H1 (cell line): ENCODE data around the gene ATP6V1B1. TPM values are rescaled to one million over a fixed set of nuclear protein-coding genes. Genes with fewer than 3 reads are reported as not detected.

Source experiments
- CBX8 ChIP-seq: fragments of 300-800, 300-1000 bp; sonication (generic); IDR thresholded peaks from 2 replicates; pipeline ENCODE4 v1.7.1; 2016; ENCODE audit warnings: low read depth, low read length, borderline replicate concordance
- CHD2 ChIP-seq: IDR thresholded peaks from 2 replicates; pipeline ENCODE4 v1.6.1; 2012; ENCODE audit warnings: low read length, improper control_type of control experiment
- CTBP2 ChIP-seq: IDR thresholded peaks from 2 replicates; pipeline ENCODE4 v1.7.0; 2011; ENCODE audit warnings: borderline replicate concordance, mild to moderate bottlenecking, moderate library complexity, mixed read lengths, low read length; ENCODE audit not compliant: insufficient read depth, insufficient read length
- HDAC2 ChIP-seq, 2 experiments: fragments of 300-600 bp in 1 of 2; sonication (generic) in 1 of 2; IDR thresholded peaks; 2 replicates each; pipeline ENCODE4 v1.6.1; 2011 to 2012; ENCODE audit warnings: low read depth in 2 of 2, low read length in 2 of 2, mild to moderate bottlenecking in 2 of 2, moderate library complexity in 2 of 2, borderline replicate concordance in 1 of 2, inconsistent platforms in 1 of 2
- KDM1A ChIP-seq: fragments of 200-600, 300-600 bp; sonication (generic); IDR thresholded peaks from 2 replicates; pipeline ENCODE4 v1.7.1; 2016; ENCODE audit warnings: mild to moderate bottlenecking, low read length, borderline replicate concordance
- NRF1 ChIP-seq: IDR thresholded peaks from 2 replicates; pipeline ENCODE4 v1.6.1; 2011; ENCODE audit warnings: mild to moderate bottlenecking, low read depth, low read length, improper control_type of control experiment
- POLR2AphosphoS5 ChIP-seq: IDR thresholded peaks from 2 replicates; pipeline ENCODE4 v1.6.1; 2011; ENCODE audit warnings: low read depth, low read length
- SP2 ChIP-seq: IDR thresholded peaks from 2 replicates; pipeline ENCODE4 v1.6.1; 2012; ENCODE audit warnings: mild to moderate bottlenecking, low read length, inconsistent platforms
- polyA plus RNA-seq, 7 experiments: library from polyadenylated mRNA; depleted of rRNA in 3 of 7; stranded (reverse) in 5 of 7; unstranded in 2 of 7; fragments of >200 nt in 5 of 7; fragments of 200-250 nt in 2 of 7; gene quantifications; 1 replicate in 5 of 7; 2 replicates in 1 of 7; 4 replicates in 1 of 7; pipeline versions ENCODE4 v1.2.1 to v1.2.3, GENCODE V29; 2011 to 2013; ENCODE audit warnings: missing spikeins in 2 of 7, mixed read lengths in 2 of 7
- total RNA-seq: library from RNA; stranded (reverse); fragmentation: NEBNext Ultra II Directional; extraction: Animal tissue kit (Norgen Biotek cat#: 25700); gene quantifications from 2 replicates; pipeline ENCODE4 v1.2.1, GENCODE V29; 2021

The ATP6V1B1 gene
- total and polyA plus RNA-seq, 2 of the 8 experiments (the other 6 are each of a cell fraction or from before 2014, with no cell fraction given), result not detected

DNA sequence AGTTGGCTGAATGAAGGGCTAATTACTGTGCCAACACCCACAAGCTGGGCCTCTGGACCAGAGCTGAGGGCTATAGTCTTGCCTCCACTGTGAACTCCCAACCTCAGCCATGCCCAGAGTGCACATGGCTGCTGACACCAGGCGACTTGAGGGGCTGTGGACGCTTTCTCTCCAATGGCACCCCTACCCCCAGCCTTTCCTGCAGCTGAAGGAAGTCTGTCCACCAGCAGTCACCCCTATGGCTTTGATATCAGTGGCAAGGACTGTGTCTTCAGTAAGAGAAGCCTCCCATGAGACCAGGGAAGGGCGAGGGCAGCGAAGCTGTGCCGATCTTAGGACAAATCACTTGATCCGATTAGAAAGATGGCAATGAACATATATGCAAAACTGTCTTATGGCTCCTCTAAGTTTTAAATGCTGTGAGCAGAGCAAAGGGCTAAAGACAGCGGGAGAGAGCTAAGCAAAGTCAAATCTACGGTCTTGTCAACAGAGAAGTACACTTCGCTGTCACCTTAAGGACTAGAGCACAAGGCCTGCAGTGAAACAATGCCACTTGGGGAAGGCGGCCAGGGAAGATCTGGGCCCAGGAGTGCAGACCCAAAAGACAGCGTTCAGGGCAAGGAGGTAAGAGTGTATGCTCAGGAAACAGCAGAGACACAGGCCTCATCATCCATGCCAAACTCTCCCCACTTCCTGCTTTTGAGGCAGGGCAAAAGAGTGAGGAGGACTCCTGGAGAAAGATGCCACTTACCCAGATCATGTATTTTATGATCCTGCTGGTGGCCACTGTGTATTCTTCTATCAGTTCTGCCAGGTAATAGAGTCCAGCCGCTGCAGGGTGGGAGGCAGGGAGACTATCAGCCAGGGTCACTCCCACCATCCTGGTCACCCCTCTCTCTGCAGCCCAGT is 57.5 kb downstream of the ATP6V1B1 start (continued):
- TF ChIP-seq CHD2 (no peak), CBX8 (no peak), CTBP2 (no peak), SP2 (no peak), NRF1 (no peak), POLR2AphosphoS5 (no peak), KDM1A (no peak), HDAC2 (IDR thresholded peaks at IDR 0.05; ENCODE audit: borderline replicate concordance in 1 of 2, low read depth in 2 of 2, low read length in 2 of 2) (no peak)
